ENCODE data around the gene DHRS7B.

DNA sequence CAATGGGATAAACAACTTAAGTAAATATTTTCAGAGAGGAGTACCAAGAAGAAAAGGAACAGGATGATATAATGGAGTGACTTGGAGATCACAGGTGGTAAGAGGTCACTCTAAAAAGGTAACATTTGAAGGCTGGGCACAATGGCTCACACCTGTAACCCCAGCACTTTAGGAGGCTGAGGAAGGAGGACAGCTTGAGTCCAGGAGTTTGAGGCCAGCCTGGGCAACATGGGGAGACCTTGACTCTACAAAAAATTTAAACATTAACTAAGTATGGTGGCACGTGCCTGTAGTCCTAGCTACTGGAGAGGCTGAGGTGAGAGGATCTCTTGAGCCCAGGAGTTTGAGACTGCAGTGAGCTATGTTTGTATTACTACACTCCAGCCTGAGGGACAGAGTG, 90.6 kb downstream of the DHRS7B start:
- TF ChIP-seq, protein P1, sequence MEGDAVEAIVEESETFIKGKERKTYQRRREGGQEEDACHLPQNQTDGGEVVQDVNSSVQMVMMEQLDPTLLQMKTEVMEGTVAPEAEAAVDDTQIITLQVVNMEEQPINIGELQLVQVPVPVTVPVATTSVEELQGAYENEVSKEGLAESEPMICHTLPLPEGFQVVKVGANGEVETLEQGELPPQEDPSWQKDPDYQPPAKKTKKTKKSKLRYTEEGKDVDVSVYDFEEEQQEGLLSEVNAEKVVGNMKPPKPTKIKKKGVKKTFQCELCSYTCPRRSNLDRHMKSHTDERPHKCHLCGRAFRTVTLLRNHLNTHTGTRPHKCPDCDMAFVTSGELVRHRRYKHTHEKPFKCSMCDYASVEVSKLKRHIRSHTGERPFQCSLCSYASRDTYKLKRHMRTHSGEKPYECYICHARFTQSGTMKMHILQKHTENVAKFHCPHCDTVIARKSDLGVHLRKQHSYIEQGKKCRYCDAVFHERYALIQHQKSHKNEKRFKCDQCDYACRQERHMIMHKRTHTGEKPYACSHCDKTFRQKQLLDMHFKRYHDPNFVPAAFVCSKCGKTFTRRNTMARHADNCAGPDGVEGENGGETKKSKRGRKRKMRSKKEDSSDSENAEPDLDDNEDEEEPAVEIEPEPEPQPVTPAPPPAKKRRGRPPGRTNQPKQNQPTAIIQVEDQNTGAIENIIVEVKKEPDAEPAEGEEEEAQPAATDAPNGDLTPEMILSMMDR (IDR thresholded peaks at IDR 0.05), result no peak
- no peak for TF ChIP-seq POLR2A (IDR thresholded peaks at IDR 0.05)

Measured in tibial nerve (tissue), 3 donors.